Activated CD4-positive, alpha-beta T cell treated with anti-CD3 and anti-CD28 coated beads for 4 hours (primary cell): ENCODE results near the gene RTL3.
"Not testable (repeated sequence)": the region's sequence is repeated elsewhere in the genome, so short reads cannot be mapped to it uniquely, and the experiment has no call there.

Experiments used
- DNase-seq, 2 donors: peaks; one replicate each; pipeline ENCODE4 v3.0.0-alpha.2; 2020

Gene RTL3, protein sequence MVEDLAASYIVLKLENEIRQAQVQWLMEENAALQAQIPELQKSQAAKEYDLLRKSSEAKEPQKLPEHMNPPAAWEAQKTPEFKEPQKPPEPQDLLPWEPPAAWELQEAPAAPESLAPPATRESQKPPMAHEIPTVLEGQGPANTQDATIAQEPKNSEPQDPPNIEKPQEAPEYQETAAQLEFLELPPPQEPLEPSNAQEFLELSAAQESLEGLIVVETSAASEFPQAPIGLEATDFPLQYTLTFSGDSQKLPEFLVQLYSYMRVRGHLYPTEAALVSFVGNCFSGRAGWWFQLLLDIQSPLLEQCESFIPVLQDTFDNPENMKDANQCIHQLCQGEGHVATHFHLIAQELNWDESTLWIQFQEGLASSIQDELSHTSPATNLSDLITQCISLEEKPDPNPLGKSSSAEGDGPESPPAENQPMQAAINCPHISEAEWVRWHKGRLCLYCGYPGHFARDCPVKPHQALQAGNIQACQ

DNA sequence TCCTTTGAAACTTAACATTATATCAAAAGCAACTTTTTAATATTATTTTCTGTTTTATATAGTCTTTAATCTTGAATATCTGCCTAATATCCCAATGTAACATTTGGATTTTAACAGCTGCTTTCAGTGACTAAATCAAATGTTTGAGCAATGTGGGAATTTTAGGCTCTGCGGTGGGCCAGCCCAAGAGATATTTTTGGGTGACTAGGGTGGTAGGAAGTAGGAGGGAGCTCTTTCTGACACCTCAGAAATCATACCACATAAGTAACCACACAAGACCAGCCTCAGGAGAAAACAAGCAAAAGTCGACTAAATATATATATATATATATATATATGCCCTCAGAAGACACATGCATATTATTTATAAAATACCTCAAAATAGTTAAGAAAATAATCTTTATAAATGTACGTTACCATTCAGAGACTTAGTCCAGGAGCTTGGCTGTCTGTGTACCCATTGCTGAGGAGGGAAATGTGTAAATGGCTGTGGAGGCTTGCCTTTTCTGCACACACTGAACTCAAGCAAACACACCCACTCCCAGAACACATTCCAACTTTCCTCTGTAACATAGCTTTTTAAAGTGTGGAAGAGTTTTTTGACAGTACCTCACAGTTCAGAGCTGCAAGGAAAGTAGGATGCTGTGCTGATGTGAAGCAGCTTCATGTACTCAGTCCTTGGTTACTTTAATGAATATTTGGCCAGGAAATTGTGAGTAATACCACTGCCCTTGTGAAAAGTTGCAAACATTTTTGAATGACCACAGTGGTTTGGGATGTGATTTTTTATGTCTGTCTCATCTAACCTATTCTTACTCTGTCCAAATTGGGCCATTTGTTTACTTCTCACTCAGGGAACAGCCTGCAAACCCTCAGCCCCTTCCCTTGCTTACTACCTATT lies at the start of gene RTL3:
Gene RTL3, minus strand, starts transcription at position 484 of the 900 bp plus-strand sequence. CDS start 908 bp downstream, outside the sequence.
- DNase-seq: no peak

DNA sequence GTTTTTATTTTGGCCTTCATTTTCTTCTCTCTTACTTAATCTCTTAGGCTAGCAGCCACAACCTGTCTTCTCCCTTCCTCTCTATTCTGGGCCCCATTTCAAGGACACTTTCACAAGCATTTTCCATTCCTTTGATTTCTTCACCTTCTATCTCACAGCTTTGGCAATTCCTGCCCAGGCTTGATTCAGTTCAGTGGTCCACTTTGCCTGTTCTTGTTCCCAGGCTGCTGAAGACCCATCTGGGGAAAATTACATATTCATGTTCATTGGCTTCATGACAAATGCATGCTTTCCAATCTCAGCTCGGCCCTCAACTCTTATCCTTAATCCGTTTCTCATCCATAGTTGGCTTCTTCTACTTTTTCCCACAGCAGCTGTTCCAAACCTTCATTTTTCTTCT lies 49.7 kb upstream of the RTL3 start:
- no peak for DNase-seq

DNA sequence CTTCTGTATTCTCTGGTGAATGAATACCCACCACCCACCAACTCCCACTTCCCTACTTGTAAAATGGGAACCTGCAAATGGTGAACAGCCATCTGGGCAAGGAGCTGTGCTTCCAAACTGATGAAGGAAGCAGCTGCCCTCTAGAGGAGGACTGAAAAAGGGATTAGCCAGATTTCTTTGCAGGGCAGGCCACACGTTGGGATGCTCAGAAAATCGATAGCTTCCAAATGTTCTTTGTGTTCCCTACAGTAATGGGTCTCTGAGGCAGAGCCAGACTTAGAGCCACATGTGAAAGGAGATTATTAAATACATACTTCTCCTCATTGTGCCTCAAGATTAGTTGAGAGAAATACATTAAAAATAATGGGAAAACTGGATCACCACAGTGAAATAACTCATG lies 49.1 kb upstream of the RTL3 start:
- DNase-seq: no peak

DNA sequence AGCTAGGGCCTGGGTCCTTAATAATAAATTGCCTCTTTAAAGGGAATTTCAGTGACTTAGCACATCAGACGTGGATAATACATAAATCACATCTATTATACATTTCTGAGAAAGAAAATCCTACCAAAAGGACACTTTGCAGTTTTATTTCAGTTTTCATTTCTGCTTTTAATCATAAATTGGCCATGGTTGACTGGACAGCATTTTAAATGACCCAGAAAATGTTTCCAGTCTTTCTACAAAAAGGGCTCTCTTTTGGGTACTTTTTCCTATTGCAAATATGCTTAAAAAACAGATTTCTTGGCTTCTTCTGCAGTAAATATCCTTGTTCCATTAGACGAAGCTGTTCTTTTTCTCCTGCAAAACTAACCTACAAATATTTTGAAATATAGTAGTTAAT lies 46.9 kb upstream of the RTL3 start:
- DNase-seq: no peak

DNA sequence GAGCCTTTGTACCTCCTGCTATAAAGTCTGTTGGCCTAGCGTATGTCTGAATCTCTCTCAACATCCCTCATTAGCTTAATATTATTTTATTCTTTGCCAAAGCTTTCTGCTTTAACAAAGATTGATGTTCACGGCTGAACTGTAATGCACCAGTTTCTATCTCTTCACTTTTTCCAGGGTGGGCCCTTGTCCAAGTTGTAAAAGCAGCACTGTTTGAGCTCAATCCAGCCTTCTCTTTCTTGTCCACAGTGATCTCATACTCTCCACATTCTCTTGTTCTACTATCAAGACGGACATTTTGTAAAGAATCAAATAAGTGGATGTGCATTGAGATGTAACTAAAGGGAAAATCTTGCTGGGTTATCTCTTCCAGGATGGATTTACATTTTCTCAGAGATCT lies 34.4 kb upstream of the RTL3 start:
- DNase-seq: no peak

DNA sequence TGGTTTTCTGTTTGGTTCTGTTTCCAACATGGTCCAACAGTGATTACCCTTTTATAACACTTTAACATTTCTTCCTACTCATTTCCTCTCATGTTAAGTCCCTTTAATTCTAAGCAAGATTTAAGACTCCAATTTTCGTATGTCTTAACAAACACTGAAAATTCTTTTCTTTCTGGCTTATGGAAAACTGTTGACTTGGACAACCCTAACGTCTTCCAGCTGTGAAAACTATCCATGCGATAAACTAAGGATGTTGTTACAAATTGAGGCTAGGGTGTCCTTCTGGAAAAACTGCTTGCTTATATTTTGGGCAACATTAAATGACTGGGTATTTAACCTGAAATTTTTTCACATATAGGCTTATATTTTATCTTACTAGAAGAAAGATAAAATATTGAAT lies 33.9 kb upstream of the RTL3 start:
- no peak for DNase-seq

DNA sequence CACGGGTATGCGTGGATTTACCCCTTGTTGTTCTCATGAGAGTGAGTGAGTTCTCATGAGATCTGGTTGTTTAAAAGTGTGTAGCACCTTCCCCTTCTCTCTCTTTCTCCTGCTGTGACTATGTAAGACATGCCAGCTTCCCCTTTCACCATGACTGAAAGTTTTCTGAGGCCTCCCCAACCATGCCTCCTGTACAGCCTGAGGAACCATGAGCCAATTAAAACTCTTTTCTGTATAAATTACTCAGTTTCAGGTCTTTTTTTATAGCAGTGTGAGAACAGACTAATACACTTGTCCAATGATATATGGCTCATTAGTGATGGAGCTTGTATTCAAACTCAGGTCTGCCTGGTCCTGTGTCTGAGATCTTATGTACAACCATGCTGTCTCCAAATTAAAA lies 28.5 kb upstream of the RTL3 start:
- no peak for DNase-seq

DNA sequence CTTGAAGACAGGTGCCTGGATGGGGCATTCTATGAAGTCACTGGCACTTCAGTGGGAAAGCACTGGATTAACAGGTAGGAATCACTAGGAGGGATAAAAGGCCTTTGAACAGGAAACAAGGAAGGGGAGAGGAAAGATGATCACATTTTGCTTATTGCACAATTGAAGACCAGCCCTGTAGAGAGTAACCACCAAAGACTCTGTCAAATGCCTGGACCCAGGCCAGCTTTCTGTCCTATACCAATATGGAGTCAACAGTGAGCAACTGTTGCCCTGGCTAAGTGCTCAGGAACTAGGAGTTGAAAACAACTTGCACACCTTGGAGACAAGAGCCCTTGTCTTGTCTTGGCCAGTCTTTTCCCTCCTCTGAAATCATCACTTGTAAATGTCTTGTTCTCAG lies 14.1 kb upstream of the RTL3 start:
- DNase-seq: no peak

DNA sequence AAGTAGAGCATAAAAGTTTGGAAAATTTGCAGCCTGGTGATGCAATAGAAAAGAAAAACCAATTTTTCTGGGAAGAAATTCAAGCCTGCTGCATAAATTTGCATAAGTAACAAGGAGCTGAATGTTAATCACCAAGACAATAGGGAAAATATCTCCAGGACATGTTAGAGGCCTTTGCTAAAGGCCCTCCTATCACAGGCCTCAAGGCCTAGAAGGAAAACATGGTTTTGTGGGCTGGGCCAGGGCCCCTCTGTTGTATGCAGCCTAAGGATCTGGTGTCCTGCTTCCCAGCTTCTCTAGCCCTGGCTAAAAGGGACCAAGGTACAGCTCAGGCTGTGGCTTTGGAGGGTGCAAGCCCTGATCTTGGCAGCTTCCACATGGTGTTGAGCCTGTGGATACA lies 6.2 kb upstream of the RTL3 start:
- no peak for DNase-seq

DNA sequence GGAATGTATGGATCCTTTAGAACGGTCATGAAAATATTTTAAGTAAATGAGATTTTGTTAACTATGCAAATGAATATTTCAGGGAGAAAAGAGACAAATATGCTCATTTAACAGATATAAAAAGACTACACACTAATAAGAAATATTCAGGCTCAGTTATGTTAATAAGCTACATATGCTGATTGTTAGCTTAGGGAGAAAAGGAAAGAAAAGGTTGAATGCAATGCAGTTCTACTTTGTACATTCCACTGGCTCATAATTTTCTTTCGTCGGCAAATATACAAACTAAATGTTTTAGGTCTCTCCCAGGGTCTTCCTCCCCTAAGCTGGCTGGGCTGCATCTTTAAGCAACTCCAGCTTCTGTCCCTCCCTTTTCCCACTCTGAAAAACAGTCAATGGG lies 2.7 kb upstream of the RTL3 start:
- no peak for DNase-seq

DNA sequence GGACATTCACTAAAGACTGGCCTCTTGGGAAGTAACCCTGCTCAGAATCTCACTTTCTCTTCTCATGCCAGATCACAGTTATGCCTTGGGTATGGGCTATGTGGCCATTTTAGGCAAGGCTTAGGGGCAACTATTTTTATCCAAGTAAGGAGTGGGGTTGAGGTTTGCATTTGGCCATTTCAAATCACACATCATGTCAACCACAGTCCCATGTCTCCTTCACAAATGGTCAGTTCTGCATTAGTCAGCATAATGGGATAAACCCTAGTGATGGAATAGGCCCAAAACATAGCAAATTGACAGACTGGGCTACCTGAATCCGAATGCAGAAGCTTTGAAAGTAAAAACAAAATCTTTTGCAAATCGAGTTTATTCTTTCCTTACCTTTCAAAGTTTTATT lies 827 bp upstream of the RTL3 start:
- DNase-seq: no peak

DNA sequence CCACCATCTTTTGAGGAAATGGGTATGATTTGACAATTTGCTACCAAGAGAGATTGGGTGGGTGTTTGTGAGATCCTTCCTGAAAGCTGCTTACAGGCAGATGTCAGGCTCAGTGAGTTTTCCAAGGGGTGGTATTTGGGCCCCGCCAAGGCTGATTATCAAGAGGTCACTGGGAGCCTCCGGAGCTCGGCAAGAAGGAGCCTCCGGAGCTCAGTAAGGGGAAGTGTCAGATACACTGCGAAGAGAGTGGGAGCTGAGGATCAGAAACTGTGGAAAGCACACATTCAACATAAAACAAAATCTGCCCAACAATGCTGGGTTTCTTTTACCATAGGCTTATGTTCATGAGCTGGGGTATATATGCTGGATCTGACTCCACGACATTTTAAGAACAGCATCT lies 714 bp downstream of the RTL3 start:
- DNase-seq: no peak

DNA sequence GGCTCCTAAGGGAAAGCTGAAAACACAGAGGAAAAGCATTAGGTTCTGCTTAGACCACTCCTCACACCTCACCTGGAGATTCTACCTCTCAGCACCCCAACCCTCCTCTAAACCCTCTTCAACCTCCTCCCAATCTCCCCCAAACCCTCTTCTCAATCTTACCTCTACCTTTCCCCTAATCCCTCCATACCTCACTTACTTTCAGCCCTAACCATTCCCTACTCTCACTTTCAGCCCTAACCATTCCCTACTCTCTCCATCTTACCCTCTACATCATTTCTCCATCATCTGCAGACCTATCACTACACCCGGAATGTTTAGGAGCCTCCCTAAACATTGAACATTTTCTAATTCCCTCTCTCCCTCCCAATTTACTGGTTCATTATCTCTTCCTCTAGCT lies 3.5 kb downstream of the RTL3 start:
- no peak for DNase-seq

DNA sequence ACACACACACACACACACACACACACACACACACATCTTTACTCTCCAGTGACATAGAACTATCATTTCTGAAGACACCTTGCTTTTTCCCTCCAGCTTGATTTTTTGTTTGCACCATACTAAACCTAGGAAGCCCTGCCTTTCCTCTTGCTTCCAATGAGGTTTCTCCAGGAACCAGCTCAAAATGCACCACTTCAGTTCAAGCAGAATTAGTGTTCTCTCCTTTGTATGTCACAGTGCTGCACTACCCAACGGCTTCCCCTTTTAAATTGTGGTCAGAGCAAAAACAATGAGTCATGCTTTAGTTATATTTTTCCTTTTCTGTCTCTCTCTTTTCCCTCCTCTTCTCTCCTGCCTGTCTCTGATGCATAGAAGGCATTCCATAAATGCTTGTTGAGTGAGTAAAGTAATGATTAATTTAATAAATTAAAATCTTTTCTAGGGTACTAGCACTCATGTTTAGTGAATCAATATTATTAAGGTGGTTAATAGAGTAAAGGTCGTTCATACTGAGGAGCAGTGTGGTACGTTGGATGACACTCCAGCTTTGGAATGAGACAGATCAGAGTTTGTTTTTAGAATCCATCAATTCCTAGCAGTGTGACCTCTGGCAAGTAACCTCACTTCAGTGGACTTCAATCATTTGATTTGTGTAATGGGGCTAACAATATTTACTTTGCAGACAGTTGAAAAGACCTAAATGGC lies 5.9 kb downstream of the RTL3 start:
- DNase-seq: no peak

DNA sequence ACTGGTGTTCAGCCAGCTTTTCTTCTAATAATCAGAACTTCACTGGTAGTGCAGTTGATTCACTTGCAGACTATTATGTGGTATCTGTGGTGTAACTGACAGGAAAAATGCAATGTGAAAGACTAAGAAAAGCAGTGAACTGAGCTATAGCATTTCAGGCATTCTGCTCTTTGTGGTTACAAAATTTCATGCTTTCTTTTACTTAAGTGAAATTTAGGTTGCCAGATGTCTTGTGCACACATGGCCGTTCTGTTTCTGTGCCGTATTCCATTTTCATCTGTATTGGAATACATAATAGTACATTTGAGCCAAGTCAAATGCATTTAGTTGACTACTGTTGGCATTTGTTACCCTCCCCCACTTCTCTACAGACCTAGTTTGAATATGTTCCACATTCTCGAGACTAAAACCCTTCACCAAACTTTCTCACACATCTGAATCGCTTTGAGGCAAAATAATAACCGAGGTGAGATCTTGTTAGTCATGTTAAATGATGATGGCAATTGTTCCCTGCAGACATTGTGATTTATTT lies 8.2 kb downstream of the RTL3 start:
- DNase-seq: no peak

DNA sequence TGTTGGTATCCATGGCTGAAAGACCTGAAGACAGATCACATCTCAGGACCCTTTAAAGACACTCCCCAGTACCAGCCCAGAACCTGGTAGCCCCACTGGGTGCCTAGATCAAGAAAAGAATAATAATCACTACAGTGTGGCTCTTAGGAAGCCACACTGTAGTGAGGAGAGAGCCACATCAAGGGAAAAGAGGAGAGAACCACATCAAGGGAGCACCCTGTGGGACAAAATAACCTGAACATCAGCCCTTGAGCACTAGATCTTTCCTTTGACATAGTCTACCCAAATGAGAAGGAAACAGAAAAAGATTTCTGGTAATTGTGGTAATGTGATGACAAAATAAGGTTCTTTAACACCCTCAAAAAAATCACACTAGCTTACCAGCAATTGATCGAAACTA lies 15.3 kb downstream of the RTL3 start:
- no peak for DNase-seq

DNA sequence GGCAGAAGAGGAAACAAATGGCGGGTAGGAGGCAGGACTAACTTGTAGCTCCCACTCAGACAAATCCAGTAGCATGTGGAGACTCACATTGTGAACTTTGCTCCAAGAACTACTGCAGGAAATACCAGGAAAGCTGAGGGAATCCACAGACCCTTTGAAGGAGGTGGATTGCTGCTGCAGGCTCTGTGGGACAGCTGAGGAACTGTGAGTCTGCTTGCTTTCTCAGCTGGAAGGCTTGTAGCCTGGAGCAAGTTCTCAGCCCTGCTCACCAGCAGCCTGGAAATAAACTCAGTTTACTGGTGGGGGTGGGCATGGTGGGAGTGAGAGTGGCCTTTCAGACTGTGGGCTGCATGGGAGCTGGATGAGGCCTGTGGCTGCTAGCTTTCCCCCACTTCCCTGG lies 16.0 kb downstream of the RTL3 start:
- DNase-seq: no peak

DNA sequence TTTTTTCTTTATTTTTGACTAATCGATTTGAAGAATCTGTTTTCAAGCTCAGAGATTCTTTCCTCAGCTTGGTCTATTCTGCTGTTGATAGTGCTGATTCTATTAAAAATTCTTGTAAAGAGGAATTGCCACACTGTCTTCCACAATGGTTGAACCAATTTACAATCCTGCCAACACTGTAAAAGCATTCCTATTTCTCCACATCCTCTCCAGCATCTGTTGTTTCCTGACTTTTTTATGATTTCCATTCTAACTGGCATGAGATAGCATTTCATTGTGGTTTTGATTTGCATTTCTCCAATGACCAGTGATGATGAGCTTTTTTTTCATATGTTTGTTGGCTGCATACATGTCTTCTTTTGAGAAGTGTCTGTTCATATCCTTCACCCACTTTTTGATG lies 23.0 kb downstream of the RTL3 start:
- DNase-seq: not testable (repeated sequence)

DNA sequence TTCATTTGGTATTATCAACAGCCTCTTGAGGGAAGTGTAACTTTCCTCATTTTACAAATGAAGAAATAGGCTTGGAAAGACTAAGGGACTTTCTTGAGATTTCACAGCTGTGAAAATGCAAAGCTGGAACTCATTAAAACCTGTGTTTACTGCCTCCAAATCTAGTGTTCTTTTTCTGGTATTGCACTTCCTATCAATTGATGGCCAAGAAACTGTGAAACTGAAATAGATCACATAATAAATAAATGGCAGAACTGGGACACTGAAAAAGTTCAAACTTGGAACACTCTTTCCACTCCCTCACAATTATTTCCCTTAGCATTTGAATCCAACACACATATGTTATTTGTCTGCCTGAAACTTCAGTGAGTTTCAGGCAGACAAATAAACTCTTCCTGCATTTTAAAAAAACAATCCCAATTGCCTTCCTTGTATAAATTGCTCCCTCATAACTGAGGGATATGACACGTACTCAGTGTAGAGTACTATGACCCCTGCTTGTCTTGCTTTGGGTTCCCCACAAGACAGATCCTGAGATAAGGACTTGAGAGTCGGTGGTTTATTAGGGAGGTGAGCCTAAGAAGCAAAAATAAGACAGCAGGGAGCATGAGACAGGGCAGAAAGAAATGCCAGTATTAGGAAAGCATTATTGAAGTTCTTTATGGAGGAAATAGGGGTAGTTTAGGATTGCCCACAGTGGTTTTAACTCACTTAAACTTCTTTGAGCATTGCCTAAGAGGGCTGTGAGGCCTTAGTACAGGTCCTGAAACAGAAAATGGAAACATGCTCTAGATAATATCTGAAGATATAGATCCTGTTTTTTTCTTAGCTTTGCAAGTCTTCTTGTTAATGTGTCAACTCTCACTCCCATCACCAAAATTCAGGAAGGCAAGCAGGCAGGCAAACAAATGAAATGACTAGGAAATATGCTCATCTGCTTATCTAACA lies 33.9 kb downstream of the RTL3 start:
- no peak for DNase-seq

DNA sequence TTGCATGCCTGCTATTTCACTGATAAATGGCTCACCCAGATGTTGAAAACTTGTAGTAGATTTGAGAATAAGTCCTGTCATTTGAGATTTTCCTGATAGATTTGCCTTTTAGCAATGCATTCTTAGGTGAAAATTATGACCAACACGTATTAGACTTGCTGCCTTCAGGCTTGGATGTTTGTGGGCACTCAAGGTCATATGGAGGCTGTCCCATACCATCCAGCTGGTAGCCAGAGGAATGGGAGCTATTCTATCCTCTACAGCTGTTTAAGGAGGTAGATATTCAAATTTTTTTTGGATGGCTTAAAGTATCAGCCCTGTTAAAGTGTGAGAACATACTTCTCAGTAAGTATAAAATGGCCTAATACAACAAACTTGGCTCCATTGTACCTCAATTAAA lies 34.7 kb downstream of the RTL3 start:
- no peak for DNase-seq

DNA sequence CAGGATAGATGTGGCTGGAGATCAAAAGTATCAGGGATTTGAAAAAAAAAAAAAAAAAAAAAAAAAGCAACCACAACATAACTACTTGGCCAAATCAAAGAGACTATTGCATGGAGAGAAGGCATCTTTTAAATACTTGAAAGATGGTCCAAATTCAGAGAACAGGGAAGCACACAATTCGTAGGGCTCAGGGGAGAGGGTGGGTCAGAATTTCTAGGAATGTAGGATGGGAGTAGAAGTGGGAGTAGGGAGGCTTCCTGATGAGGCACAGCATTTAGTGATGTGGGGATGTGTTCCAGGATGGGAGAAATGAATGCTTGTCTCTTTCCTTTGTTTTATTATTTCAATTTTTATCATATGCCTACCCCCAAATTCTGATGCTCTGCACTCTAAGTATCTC lies 36.3 kb downstream of the RTL3 start:
- no peak for DNase-seq

DNA sequence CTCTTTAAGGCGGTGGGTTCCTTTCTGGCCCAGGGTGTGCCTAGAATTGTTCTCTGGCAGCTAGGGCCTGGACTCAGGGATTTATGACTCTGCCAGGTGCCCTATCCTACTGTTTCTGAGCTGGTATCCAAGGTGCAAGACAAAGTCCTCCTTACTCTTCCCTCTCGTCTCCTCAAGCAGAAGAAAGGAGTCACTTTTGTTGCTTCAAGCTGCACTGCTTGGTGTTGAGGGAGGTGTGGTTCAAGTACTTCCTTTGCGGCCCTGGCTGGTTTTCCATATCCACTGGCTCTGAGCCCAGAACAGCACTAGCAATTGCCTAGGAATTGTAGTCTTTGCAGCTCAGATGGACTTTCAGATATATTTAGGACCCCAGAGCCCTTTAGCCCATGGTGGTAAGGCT lies 39.3 kb downstream of the RTL3 start:
- DNase-seq: no peak
